DMS153 (cell line): Measurements from ENCODE around the gene TSSK6.

Experiments used
- DNase-seq: peaks from one replicate; lab custom pipeline; 2025; lab: John Stamatoyannopoulos, UW

TSSK6 gene

GRCh38 chr19:19530889-19531288 is 15.5 kb upstream of the TSSK6 start:
- no peak for DNase-seq

- DNase-seq: no peak
Measured at GRCh38 chr19:19530423-19530804, 15.1 kb upstream of the TSSK6 start.

GRCh38 chr19:19529783-19530422 is 14.6 kb upstream of the TSSK6 start:
- DNase-seq: no peak

GRCh38 chr19:19528721-19529490 is 13.6 kb upstream of the TSSK6 start, which contains the start of gene YJEFN3:
YJEFN3 (plus strand) TSS chr19:19528911; CDS start chr19:19528933, 22 bp downstream.
- no peak for DNase-seq

- DNase-seq: no peak
Measured at GRCh38 chr19:19527674-19528625, 12.6 kb upstream of the TSSK6 start.

- DNase-seq: no peak
Measured at GRCh38 chr19:19527371-19527656, 12.0 kb upstream of the TSSK6 start.

GRCh38 chr19:19526581-19527370 is 11.4 kb upstream of the TSSK6 start:
- DNase-seq: no peak

GRCh38 chr19:19525611-19526380 is 10.4 kb upstream of the TSSK6 start:
- no peak for DNase-seq

- DNase-seq: no peak
Measured at GRCh38 chr19:19524053-19524452, 8.7 kb upstream of the TSSK6 start.

GRCh38 chr19:19523177-19523576 is 7.8 kb upstream of the TSSK6 start:
- DNase-seq: no peak

- DNase-seq: no peak
Measured at GRCh38 chr19:19520989-19521388, 5.6 kb upstream of the TSSK6 start.

GRCh38 chr19:19517235-19517619 is 1.9 kb upstream of the TSSK6 start:
- no peak for DNase-seq

GRCh38 chr19:19515642-19516519 is 533 bp upstream of the TSSK6 start, which contains the start of gene NDUFA13:
NDUFA13 (plus strand) TSS chr19:19516225; CDS start chr19:19516239, 14 bp downstream.
- DNase-seq: peak; percentile 83

GRCh38 chr19:19514215-19514657 is 1.1 kb downstream of the TSSK6 start:
- DNase-seq: no peak

GRCh38 chr19:19513682-19514081 is 1.7 kb downstream of the TSSK6 start:
- no peak for DNase-seq

GRCh38 chr19:19510432-19510831 is 4.9 kb downstream of the TSSK6 start:
- DNase-seq: no peak

- DNase-seq: no peak
Measured at GRCh38 chr19:19508217-19508616, 7.1 kb downstream of the TSSK6 start.

- DNase-seq: no peak
Measured at GRCh38 chr19:19507354-19507753, 8.0 kb downstream of the TSSK6 start.

- no peak for DNase-seq
Measured at GRCh38 chr19:19506592-19506991, 8.8 kb downstream of the TSSK6 start.
